Measurements from ENCODE around the gene PDE4D. TPM values are rescaled to one million over a fixed set of nuclear protein-coding genes. Genes with fewer than 3 reads are reported as not detected.

PDE4D gene
- total RNA-seq, 1 donor from 2014 or later, result 11.8 TPM

GRCh38 chr5:59360130-59360555 is 533.4 kb downstream of the PDE4D start:
- Mint-ChIP-seq H3K36me3 (ENCODE audit: low read depth) (no peaks in the 10 kb centered on the region), H3K27me3 (ENCODE audit: low read depth) (no peaks in the 10 kb centered on the region), H3K4me3 (no peak overlapping the region), H3K27ac (ENCODE audit: unreplicated experiment) (no peak overlapping the region), H3K4me1 (peaks cover 35% of the 10 kb centered on the region), H3K9me3 (no peaks in the 10 kb centered on the region)
- no peak for DNase-seq (ENCODE audit: low read depth, low spot score)
- TF ChIP-seq CTCF (conservative IDR thresholded peaks at IDR 0.05), result no peak

GRCh38 chr5:59358005-59358861 is 535.3 kb downstream of the PDE4D start:
- Mint-ChIP-seq H3K4me3 (peak overlapping the region; percentile 11), H3K4me1 (peaks cover 35% of the 10 kb centered on the region), H3K36me3 (ENCODE audit: low read depth) (no peaks in the 10 kb centered on the region), H3K9me3 (no peaks in the 10 kb centered on the region), H3K27me3 (ENCODE audit: low read depth) (no peaks in the 10 kb centered on the region), H3K27ac (ENCODE audit: unreplicated experiment) (no peak overlapping the region)
- no peak for DNase-seq (ENCODE audit: low read depth, low spot score)
- no peak for TF ChIP-seq CTCF (conservative IDR thresholded peaks at IDR 0.05)

- TF ChIP-seq CTCF (conservative IDR thresholded peaks at IDR 0.05), result no peak
- DNase-seq (ENCODE audit: low read depth, low spot score), result no peak
- H3K36me3 Mint-ChIP-seq (ENCODE audit: low read depth), result no peaks in the 10 kb centered on the region
- no peaks in the 10 kb centered on the region for H3K9me3 Mint-ChIP-seq
- H3K4me3 Mint-ChIP-seq, result peak overlapping the region; percentile 11
- H3K4me1 Mint-ChIP-seq, result peaks cover 35% of the 10 kb centered on the region
- no peaks in the 10 kb centered on the region for H3K27me3 Mint-ChIP-seq (ENCODE audit: low read depth)
- peak overlapping the region; percentile 44 for H3K27ac Mint-ChIP-seq (ENCODE audit: unreplicated experiment)
These were observed 536.0 kb downstream of the PDE4D start for GRCh38 chr5:59357381-59357977.

- no peak for DNase-seq (ENCODE audit: low read depth, low spot score)
- H3K4me3 Mint-ChIP-seq, result peak overlapping the region; percentile 60
- H3K9me3 Mint-ChIP-seq, result no peaks in the 10 kb centered on the region
- H3K27ac Mint-ChIP-seq (ENCODE audit: unreplicated experiment), result peak overlapping the region; percentile 87
- peaks cover 35% of the 10 kb centered on the region for H3K4me1 Mint-ChIP-seq
- no peaks in the 10 kb centered on the region for H3K27me3 Mint-ChIP-seq (ENCODE audit: low read depth)
- no peak for TF ChIP-seq CTCF (conservative IDR thresholded peaks at IDR 0.05)
- H3K36me3 Mint-ChIP-seq (ENCODE audit: low read depth), result no peaks in the 10 kb centered on the region
These were observed 536.6 kb downstream of the PDE4D start for GRCh38 chr5:59356813-59357380.

GRCh38 chr5:59354811-59355210 is 538.7 kb downstream of the PDE4D start:
- H3K9me3 Mint-ChIP-seq, result no peaks in the 10 kb centered on the region
- H3K4me1 Mint-ChIP-seq, result peaks cover 31% of the 10 kb centered on the region
- no peak for TF ChIP-seq CTCF (conservative IDR thresholded peaks at IDR 0.05)
- DNase-seq (ENCODE audit: low read depth, low spot score), result no peak
- H3K27ac Mint-ChIP-seq (ENCODE audit: unreplicated experiment), result no peak overlapping the region
- H3K36me3 Mint-ChIP-seq (ENCODE audit: low read depth), result no peaks in the 10 kb centered on the region
- H3K4me3 Mint-ChIP-seq, result no peak overlapping the region
- H3K27me3 Mint-ChIP-seq (ENCODE audit: low read depth), result no peaks in the 10 kb centered on the region
